SJSA1 (cell line): ENCODE results near the gene ITIH6. TPM values are rescaled to one million over a fixed set of nuclear protein-coding genes. Genes with fewer than 3 reads are reported as not detected.
"Not testable (repeated sequence)": the region's sequence is repeated elsewhere in the genome, so short reads cannot be mapped to it uniquely, and the experiment has no call there.

Experiments
- DNase-seq, 2 experiments: peaks; one replicate each; pipeline ENCODE4 v3.0.0-alpha.2; 2015 to 2020; ENCODE audit warnings: low spot score in 2 of 2, low read depth in 1 of 2
- H3K27ac ChIP-seq: fragments of 250-450 bp; sonication (Bioruptor Pico); 2 replicates; pipeline ENCODE4 v1.5.1; 2020; ENCODE audit warnings: mild to moderate bottlenecking, moderate library complexity
- H3K27me3 ChIP-seq: fragments of 250-450 bp; sonication (Bioruptor Pico); replicated peaks from 2 replicates; pipeline ENCODE4 v1.5.1; 2020; ENCODE audit warnings: mild to moderate bottlenecking, moderate library complexity
- H3K36me3 ChIP-seq: fragments of 250-450 bp; sonication (Bioruptor Pico); 2 replicates; pipeline ENCODE4 v1.5.1; 2020; ENCODE audit warnings: mild to moderate bottlenecking
- H3K4me1 ChIP-seq: fragments of 250-450 bp; sonication (Bioruptor Pico); replicated peaks from 2 replicates; pipeline ENCODE4 v1.6.1; 2021; ENCODE audit warnings: mild to moderate bottlenecking
- H3K4me3 ChIP-seq: fragments of 250-450 bp; sonication (Bioruptor Pico); 2 replicates; pipeline ENCODE4 v1.5.1; 2020; ENCODE audit warnings: mild to moderate bottlenecking
- H3K9me3 ChIP-seq: fragments of 250-450 bp; sonication (Bioruptor Pico); replicated peaks from 2 replicates; pipeline ENCODE4 v1.5.1; 2020; ENCODE audit warnings: mild to moderate bottlenecking
- total RNA-seq: library from RNA; depleted of rRNA; stranded (reverse); fragments of >200 nt; shearing (Covaris generic); gene quantifications from 2 replicates; pipeline ENCODE4 v1.2.3, GENCODE V29; 2014

The ITIH6 gene
- total RNA-seq, 1 experiment from 2014 or later, result not detected

GRCh38 chrX:54776987-54777672 is 20.9 kb downstream of the ITIH6 start:
- no peaks in the 10 kb centered on the region for H3K27me3 ChIP-seq
- H3K27ac ChIP-seq, result no peak overlapping the region
- no peak overlapping the region for H3K4me3 ChIP-seq
- no peaks in the 10 kb centered on the region for H3K4me1 ChIP-seq
- no peaks in the 10 kb centered on the region for H3K36me3 ChIP-seq
- no peak for DNase-seq
- H3K9me3 ChIP-seq, result no peaks in the 10 kb centered on the region

- Histone ChIP-seq H3K36me3 (no peaks in the 10 kb centered on the region), H3K4me3 (no peak overlapping the region), H3K27me3 (no peaks in the 10 kb centered on the region), H3K4me1 (no peaks in the 10 kb centered on the region), H3K9me3 (no peaks in the 10 kb centered on the region), H3K27ac (no peak overlapping the region)
- no peak for DNase-seq
Observed at GRCh38 chrX:54776061-54776460, 22.0 kb downstream of the ITIH6 start.

GRCh38 chrX:54774391-54775094 is 23.5 kb downstream of the ITIH6 start:
- not testable (repeated sequence) for H3K27ac ChIP-seq, DNase-seq, H3K9me3 ChIP-seq, H3K36me3 ChIP-seq, H3K4me1 ChIP-seq, H3K27me3 ChIP-seq, H3K4me3 ChIP-seq

- no peak for DNase-seq
- Histone ChIP-seq H3K4me3 (no peak overlapping the region), H3K36me3 (no peaks in the 10 kb centered on the region), H3K9me3 (no peaks in the 10 kb centered on the region), H3K27ac (no peak overlapping the region), H3K27me3 (no peaks in the 10 kb centered on the region), H3K4me1 (no peaks in the 10 kb centered on the region)
Observed at GRCh38 chrX:54758114-54759055, 39.7 kb downstream of the ITIH6 start.

- no peak overlapping the region for H3K4me3 ChIP-seq
- no peak for DNase-seq
- H3K27me3 ChIP-seq, result no peaks in the 10 kb centered on the region
- no peaks in the 10 kb centered on the region for H3K36me3 ChIP-seq
- H3K9me3 ChIP-seq, result no peaks in the 10 kb centered on the region
- H3K27ac ChIP-seq, result no peak overlapping the region
- no peaks in the 10 kb centered on the region for H3K4me1 ChIP-seq
Observed at GRCh38 chrX:54754854-54755253, 43.2 kb downstream of the ITIH6 start.

- Histone ChIP-seq H3K27ac (no peak overlapping the region), H3K27me3 (no peaks in the 10 kb centered on the region), H3K4me3 (no peak overlapping the region), H3K9me3 (no peaks in the 10 kb centered on the region), H3K36me3 (no peaks in the 10 kb centered on the region), H3K4me1 (no peaks in the 10 kb centered on the region)
- no peak for DNase-seq
Observed at GRCh38 chrX:54748626-54749025, 49.4 kb downstream of the ITIH6 start.

- H3K27me3 ChIP-seq, result no peaks in the 10 kb centered on the region
- no peaks in the 10 kb centered on the region for H3K36me3 ChIP-seq
Observed at GRCh38 chrX:54747733-54748393, 50.2 kb downstream of the ITIH6 start.

GRCh38 chrX:54746928-54747327 is 51.1 kb downstream of the ITIH6 start:
- Histone ChIP-seq H3K27ac (no peak overlapping the region), H3K27me3 (no peaks in the 10 kb centered on the region), H3K9me3 (no peaks in the 10 kb centered on the region), H3K4me3 (no peak overlapping the region), H3K4me1 (no peaks in the 10 kb centered on the region), H3K36me3 (no peaks in the 10 kb centered on the region)
- DNase-seq, result no peak

More at GRCh38 chrX:54747733-54748393, 50.2 kb downstream of the ITIH6 start:
- H3K4me1 ChIP-seq, result no peaks in the 10 kb centered on the region
- no peaks in the 10 kb centered on the region for H3K9me3 ChIP-seq
- no peak overlapping the region for H3K4me3 ChIP-seq
- no peak for DNase-seq
- H3K27ac ChIP-seq, result no peak overlapping the region

- Histone ChIP-seq H3K4me3 (no peak overlapping the region), H3K9me3 (no peaks in the 10 kb centered on the region), H3K4me1 (no peaks in the 10 kb centered on the region), H3K27ac (no peak overlapping the region), H3K27me3 (no peaks in the 10 kb centered on the region), H3K36me3 (no peaks in the 10 kb centered on the region)
- no peak for DNase-seq
Observed at GRCh38 chrX:54745676-54746075, 52.4 kb downstream of the ITIH6 start.

GRCh38 chrX:54738567-54738966 is 59.5 kb downstream of the ITIH6 start:
- not testable (repeated sequence) for H3K4me3 ChIP-seq, H3K9me3 ChIP-seq, H3K4me1 ChIP-seq, H3K36me3 ChIP-seq, H3K27ac ChIP-seq, H3K27me3 ChIP-seq, DNase-seq

GRCh38 chrX:54736298-54736942 is 61.6 kb downstream of the ITIH6 start:
- H3K36me3 ChIP-seq, DNase-seq: not testable (repeated sequence)

GRCh38 chrX:54721424-54721823 is 76.6 kb downstream of the ITIH6 start:
- no peak for DNase-seq
- H3K9me3 ChIP-seq, result no peaks in the 10 kb centered on the region
- H3K27me3 ChIP-seq, result no peaks in the 10 kb centered on the region
- no peak overlapping the region for H3K4me3 ChIP-seq
- no peaks in the 10 kb centered on the region for H3K4me1 ChIP-seq
- no peak overlapping the region for H3K27ac ChIP-seq
- no peaks in the 10 kb centered on the region for H3K36me3 ChIP-seq

More at GRCh38 chrX:54736298-54736942, 61.6 kb downstream of the ITIH6 start:
- not testable (repeated sequence) for H3K27ac ChIP-seq, H3K27me3 ChIP-seq, H3K4me1 ChIP-seq, H3K4me3 ChIP-seq, H3K9me3 ChIP-seq

- DNase-seq, result no peak
- Histone ChIP-seq H3K9me3 (no peaks in the 10 kb centered on the region), H3K27me3 (no peaks in the 10 kb centered on the region), H3K4me1 (no peaks in the 10 kb centered on the region), H3K36me3 (no peaks in the 10 kb centered on the region), H3K4me3 (no peak overlapping the region), H3K27ac (no peak overlapping the region)
Observed at GRCh38 chrX:54715621-54716020, 82.4 kb downstream of the ITIH6 start.
